Measurements from ENCODE around the gene FRAT1.
"Not testable (repeated sequence)": the region's sequence is repeated elsewhere in the genome, so short reads cannot be mapped to it uniquely, and the experiment has no call there.

The FRAT1 gene

GRCh38 chr10:97318772-97319651 is at the start of gene FRAT1:
Gene FRAT1 (plus strand): TSS chr10:97319271. CDS start chr10:97319454, 183 bp downstream.
- DNase-seq: peak in 1 of 2 experiments; percentile 89

- no peak for DNase-seq
Observed at GRCh38 chr10:97270523-97271154, 48.4 kb upstream of the FRAT1 start.

GRCh38 chr10:97273700-97274099 is 45.4 kb upstream of the FRAT1 start:
- no peak for DNase-seq

GRCh38 chr10:97274828-97275227 is 44.2 kb upstream of the FRAT1 start:
- DNase-seq: no peak

GRCh38 chr10:97277551-97277950 is 41.5 kb upstream of the FRAT1 start:
- DNase-seq: no peak

GRCh38 chr10:97278491-97278989 is 40.5 kb upstream of the FRAT1 start:
- peak in 1 of 2 experiments; percentile 26 for DNase-seq

GRCh38 chr10:97279121-97279815 is 39.8 kb upstream of the FRAT1 start:
- DNase-seq: no peak

GRCh38 chr10:97280783-97281182 is 38.3 kb upstream of the FRAT1 start:
- DNase-seq: no peak

DNA sequence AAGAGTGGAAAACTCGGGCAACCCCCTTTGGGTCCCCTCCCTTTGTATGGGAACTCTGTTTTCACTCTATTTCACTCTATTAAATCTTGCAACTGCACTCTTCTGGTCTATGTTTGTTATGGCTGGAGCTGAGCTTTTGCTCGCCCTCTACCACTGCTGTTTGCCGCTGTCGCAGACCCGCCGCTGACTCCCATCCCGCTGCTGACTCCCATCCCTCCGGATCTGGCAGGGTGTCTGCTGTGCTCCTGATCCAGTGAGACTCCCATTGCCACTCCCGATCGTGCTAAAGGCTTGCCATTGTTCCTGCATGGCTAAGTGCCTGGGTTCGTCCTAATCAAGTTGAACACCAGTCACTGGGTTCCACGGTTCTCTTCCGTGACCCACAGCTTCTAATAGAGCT is 29.0 kb upstream of the FRAT1 start:
- DNase-seq: not testable (repeated sequence)

- not testable (repeated sequence) for DNase-seq
Observed at GRCh38 chr10:97290576-97291356, 28.3 kb upstream of the FRAT1 start.

DNA sequence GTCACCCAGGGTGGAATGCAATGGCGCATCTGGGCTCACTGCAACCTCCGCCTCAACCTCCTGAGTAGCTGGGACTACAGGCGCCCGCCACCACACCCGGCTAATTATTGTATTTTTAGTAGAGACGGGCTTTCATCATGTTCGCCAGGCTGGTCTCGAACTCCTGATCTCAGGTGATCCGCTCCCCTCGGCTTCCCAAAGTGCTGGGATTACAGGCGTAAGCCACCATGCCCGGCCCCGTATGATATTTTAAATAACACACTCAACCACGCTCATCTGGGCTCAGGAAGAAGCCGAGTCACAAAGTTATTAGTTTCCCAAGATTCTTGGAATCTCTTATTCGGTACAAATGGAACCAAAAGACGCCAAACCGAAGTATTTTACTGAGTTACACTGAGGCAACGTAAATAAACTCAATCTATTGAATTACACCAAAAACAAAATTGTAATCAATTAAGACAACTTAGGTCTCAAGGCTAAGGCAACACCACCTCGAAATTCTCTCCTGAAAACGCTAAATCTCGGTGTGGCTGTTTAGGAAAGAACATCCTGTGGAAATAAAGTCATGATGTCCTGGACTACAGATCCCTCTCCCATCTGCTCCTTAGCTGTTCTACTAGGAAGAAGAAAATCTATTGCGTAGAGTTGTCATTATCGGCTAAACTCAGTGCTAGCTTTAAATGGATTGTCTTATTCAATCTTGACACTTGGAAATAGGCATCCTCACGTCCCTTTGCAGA is 27.5 kb upstream of the FRAT1 start:
- no peak for DNase-seq

- DNase-seq: peak; percentile 88 to 97
Observed at GRCh38 chr10:97292097-97292861, 26.8 kb upstream of the FRAT1 start, which contains the start of gene ARHGAP19. Gene ARHGAP19 (minus strand): TSS chr10:97292637. CDS start chr10:97292627, 10 bp downstream.

GRCh38 chr10:97292862-97293198 is 26.2 kb upstream of the FRAT1 start:
- DNase-seq: no peak

- DNase-seq: no peak
Observed at GRCh38 chr10:97297556-97298222, 21.4 kb upstream of the FRAT1 start.

GRCh38 chr10:97298223-97298571 is 20.9 kb upstream of the FRAT1 start:
- no peak for DNase-seq

DNA sequence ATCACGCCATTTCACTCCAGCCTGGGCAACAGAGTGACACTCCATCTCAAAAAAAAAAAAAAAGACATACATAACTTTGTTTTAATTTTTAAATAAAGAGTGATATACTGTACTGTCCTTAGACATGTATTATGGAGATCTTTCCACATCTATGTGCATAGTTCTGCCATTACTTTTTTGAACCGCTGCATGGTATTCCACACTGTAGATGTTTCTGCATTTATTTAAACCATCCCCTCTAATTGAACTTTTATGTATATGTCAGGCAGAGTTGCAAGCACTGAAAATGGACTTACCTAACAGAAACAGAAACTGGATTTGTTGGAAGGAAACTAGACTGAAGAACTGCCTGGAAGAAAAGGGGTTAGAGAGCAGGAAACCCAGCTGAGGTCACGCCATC is 18.1 kb upstream of the FRAT1 start:
- no peak for DNase-seq

GRCh38 chr10:97302088-97302791 is 16.8 kb upstream of the FRAT1 start:
- no peak for DNase-seq

DNA sequence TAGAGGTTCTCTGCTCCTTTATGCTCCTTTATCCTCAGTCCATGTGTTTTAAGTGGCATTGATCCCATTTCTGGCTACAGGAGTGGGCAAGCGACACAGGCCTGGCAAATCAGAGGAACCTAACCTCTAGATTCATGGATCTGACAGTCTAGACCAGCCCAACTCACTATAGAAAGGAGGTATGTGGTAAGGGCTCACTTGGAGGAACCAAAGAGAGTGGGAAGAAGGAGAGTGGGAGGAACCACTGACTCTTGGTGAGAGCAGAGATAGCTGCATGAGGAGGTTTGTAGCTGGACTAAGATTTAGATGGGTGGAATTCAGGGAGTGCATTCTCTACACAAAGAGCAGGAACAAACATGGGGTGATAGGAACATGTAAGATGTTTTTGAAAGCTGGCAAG is 11.6 kb upstream of the FRAT1 start:
- DNase-seq: no peak

DNA sequence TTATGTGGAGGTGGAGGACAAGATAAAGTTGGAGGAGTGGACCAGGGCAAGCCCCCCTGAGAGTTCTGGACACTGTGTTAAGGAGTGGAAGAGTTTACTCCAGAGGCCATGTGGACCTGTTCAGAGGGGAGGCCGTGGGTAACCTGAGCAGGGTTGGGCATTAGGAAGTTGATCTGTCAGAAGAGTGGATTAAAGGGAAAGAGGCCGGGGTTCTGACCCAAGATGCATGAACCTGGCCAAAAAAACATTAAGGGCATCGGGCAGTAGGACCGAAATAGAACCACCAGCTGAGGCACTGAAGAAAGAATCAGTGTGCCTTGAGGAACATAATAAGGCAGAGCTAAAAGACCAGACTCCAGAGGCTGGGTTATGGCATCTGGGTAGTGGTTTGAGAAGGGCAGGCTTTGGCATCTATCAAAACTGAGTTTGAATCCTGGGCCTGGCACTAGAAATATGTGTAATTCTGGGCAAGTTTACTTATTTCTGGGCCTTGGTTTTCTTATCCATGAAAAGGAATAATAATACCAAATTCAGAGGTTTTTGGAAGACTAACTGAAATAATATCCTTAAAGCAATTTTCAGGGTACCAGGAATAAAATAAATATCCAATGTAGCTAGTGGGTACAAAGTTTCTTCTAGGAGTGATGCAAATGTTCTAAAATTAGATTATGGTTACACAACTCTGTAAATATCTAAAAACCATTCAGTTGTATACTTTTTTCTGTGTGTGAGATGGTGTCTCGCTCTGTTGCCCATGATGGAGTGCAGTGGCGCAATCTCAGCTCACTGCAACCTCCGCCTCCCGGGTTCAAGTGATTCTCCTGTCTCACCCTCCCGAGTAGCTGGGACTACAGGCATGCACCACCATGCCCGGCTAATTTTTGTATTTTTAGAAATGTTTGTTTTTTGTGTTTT is 10.9 kb upstream of the FRAT1 start:
- no peak for DNase-seq

All from cerebellar nuclear complex (tissue), 1 donor.